ENCODE data around the gene SYNPO2L.
"Not testable (repeated sequence)": the region's sequence is repeated elsewhere in the genome, so short reads cannot be mapped to it uniquely, and the experiment has no call there.

The SYNPO2L gene

GRCh38 chr10:73620974-73621373 lies 34.9 kb downstream of the SYNPO2L start:
- not testable (repeated sequence) for DNase-seq (ENCODE audit: low read depth)

- DNase-seq (ENCODE audit: low read depth), result not testable (repeated sequence)
These were observed 38.7 kb downstream of the SYNPO2L start for GRCh38 chr10:73617143-73617542.

DNA sequence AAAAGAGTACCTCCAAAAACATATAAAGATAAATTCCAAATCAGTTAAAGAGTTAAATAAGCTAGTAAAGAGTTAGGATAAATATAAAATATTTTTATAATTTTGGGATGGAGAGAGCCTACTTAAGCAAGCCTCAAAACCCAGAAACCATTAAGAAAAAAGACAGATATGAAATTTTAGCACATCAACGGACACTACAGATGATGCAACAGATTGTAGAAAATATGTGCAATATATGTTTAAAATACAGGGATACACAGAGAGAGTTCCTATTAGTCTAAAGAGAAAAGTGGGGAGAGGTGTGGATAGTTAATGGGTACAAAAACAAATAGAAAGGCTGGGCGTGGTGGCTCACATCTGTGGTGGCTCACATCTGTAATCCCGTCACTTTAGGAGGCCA lies 41.1 kb downstream of the SYNPO2L start:
- no peak for DNase-seq (ENCODE audit: low read depth)

DNA sequence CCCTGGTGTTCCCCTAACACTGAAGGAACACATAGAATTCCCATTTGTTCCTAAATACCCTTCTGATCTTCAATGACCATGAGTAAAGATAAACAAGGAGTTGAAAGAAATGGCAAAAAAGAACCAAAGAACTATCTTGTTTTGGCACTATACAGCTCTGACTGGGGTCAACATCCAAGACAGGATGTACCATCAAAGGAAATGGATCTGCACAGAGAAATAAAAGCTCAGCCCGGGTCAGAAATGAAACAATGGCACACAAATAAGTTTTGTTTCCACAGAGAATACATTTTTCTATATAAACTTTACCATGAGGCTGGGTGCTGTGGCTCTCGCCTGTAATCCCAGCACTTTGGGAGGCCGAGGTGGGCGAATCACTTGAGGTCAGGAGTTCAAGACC lies 46.7 kb downstream of the SYNPO2L start:
- DNase-seq (ENCODE audit: low read depth), result no peak

DNA sequence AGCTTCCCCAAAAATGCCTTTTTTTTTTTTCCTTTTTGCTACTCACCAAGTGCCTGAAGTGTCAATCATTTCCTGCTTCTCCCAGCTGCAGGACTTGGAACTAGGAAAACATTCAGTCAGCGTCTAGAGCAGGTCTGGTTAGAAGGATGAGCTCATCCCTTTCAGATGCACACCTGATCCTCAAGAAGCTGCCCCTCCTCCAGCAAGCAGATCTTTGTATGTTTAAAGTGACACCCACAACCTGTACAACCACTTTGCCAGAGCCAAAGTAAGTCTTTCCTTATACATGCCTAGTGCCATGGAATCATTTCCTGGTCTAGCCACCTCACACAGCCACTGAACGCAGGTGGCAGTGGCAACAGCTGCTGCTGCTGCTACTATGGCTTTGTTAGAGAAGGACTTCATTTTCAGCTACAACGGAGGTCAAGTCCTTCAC lies 54.3 kb downstream of the SYNPO2L start:
- DNase-seq (ENCODE audit: low read depth), result no peak

DNA sequence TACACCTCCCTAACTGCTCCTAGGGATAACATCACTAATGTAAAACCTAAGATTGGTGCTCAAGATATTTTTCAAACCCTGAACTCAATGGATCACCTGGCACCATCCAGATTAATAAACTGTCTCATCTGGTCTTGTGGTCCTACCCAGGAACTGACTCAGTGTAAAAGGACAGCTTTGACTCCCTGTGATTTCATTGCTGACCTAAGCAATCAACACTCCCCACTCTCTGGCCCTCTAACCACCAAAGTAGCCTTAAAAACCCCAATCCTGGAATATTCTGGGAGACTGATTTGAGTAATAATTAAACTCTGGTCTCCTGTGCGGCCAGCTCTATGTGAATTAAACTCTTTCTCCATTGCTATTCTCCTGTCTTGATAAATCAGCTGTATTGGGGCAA lies 58.5 kb downstream of the SYNPO2L start:
- DNase-seq (ENCODE audit: low read depth), result no peak

All from activated T-cell treated with anti-CD3 and anti-CD28 coated beads for 48 hours (primary cell).